Vagina (tissue), 2 donors: ENCODE measurements around the gene PBX1.

Experiments used
- CTCF ChIP-seq, 3 experiments: fragments of 450-650 bp in 2 of 3; fragments of 200-600 bp in 1 of 3; sonication (generic) in 1 of 3; IDR thresholded peaks; one replicate each; pipeline ENCODE4 v1.5.1; 2017 to 2019; ENCODE audit warnings: antibody characterized with exemption in 3 of 3, mild to moderate bottlenecking in 2 of 3, moderate library complexity in 2 of 3
- POLR2A ChIP-seq, 2 donors: fragments of 450-650 bp; IDR thresholded peaks; one replicate each; pipeline ENCODE4 v1.6.1; 2017; ENCODE audit warnings: antibody characterized with exemption in 2 of 2, mild to moderate bottlenecking in 2 of 2, moderate library complexity in 2 of 2
- POLR2AphosphoS5 ChIP-seq, 2 donors: sonication (generic); formaldehyde crosslinking; IDR thresholded peaks; one replicate each; pipeline ENCODE4 v1.9.0; 2017; ENCODE audit warnings: antibody characterized with exemption in 2 of 2, mild to moderate bottlenecking in 2 of 2, low read depth in 1 of 2; ENCODE audit not compliant: insufficient read depth in 1 of 2

GRCh38 chr1:164764333-164764732 lies 205.3 kb downstream of the PBX1 start:
- TF ChIP-seq CTCF (IDR thresholded peaks at IDR 0.05) = no peak
- no peak for TF ChIP-seq POLR2A (IDR thresholded peaks at IDR 0.05)
- no peak for TF ChIP-seq POLR2AphosphoS5 (IDR thresholded peaks at IDR 0.05; ENCODE audit: insufficient read depth in 1 of 2, low read depth in 1 of 2)
